Prostate gland (tissue), 2 donors: ENCODE results near the gene COL5A1. TPM values are rescaled to one million over a fixed set of nuclear protein-coding genes. Genes with fewer than 3 reads are reported as not detected.

ENCODE experiments used
- DNase-seq: peaks from one replicate; pipeline ENCODE4 v3.0.0-alpha.2; 2019; ENCODE audit warnings: low spot score
- H3K27ac ChIP-seq, 2 donors: fragments of 200-600 bp; sonication (generic); 2 replicates each; pipeline ENCODE4 v1.5.1; 2017 to 2019
- H3K27me3 ChIP-seq: fragments of 200-600 bp; sonication (generic); replicated peaks from 2 replicates; pipeline ENCODE4 v1.5.1; 2019; ENCODE audit not compliant: insufficient read depth
- H3K36me3 ChIP-seq, 2 donors: fragments of 200-600 bp; sonication (generic); 1 replicate in 1 of 2; 2 replicates in 1 of 2; pipeline versions ENCODE4 v1.5.1 to v1.8.1; 2017 to 2019
- H3K4me1 ChIP-seq: fragments of 200-600 bp; sonication (generic); replicated peaks from 2 replicates; pipeline ENCODE4 v1.5.1; 2019
- H3K4me3 ChIP-seq, 2 donors: fragments of 200-600 bp; sonication (generic); 2 replicates each; pipeline ENCODE4 v1.5.1; 2017 to 2019
- H3K9me3 ChIP-seq: fragments of 200-600 bp; sonication (generic); 2 replicates; pipeline ENCODE4 v1.5.1; 2017
- POLR2A ChIP-seq: fragments of 450-650 bp; IDR thresholded peaks from one replicate; pipeline ENCODE4 v1.6.1; 2016; ENCODE audit warnings: antibody characterized with exemption, mild to moderate bottlenecking
- POLR2AphosphoS5 ChIP-seq: sonication (generic); formaldehyde crosslinking; IDR thresholded peaks from one replicate; pipeline ENCODE4 v1.6.1; 2017; ENCODE audit warnings: antibody characterized with exemption
- WGBS: methylation state at CpG from one replicate; pipeline ENCODE4 v1.1.5; 2018; 5-methylcytosine and 5-hydroxymethylcytosine counted together
- intact Hi-C: fragments of 100-400 bp; cut with DNase I; formaldehyde crosslinking; loops from one replicate; pipeline ENCODE4 v1.14.2; 2022
- total RNA-seq, 2 donors: library from RNA; depleted of rRNA; stranded (reverse); fragments of >200 nt; gene quantifications; one replicate each; pipeline ENCODE4 v1.1.0, GENCODE V29; 2016
- TF ChIP-seq, protein P1 (sequence below), 4 experiments: fragments of 200-600 bp in 2 of 4; fragments of 450-650 bp in 2 of 4; sonication (generic) in 2 of 4; IDR thresholded peaks; 1 replicate in 3 of 4; 2 replicates in 1 of 4; pipeline ENCODE4 v1.5.1; 2016 to 2019; ENCODE audit warnings: antibody characterized with exemption in 4 of 4, mild to moderate bottlenecking in 2 of 4, moderate library complexity in 2 of 4

COL5A1 gene
- total RNA-seq, 2 donors from 2014 or later, result 16.9 to 36.0 TPM

- Histone ChIP-seq H3K36me3 (no peaks in the 10 kb centered on the region), H3K9me3 (no peaks in the 10 kb centered on the region), H3K27me3 (no peaks in the 10 kb centered on the region), H3K4me3 (no peak overlapping the region), H3K4me1 (no peaks in the 10 kb centered on the region), H3K27ac (no peak overlapping the region)
- TF ChIP-seq, protein P1, sequence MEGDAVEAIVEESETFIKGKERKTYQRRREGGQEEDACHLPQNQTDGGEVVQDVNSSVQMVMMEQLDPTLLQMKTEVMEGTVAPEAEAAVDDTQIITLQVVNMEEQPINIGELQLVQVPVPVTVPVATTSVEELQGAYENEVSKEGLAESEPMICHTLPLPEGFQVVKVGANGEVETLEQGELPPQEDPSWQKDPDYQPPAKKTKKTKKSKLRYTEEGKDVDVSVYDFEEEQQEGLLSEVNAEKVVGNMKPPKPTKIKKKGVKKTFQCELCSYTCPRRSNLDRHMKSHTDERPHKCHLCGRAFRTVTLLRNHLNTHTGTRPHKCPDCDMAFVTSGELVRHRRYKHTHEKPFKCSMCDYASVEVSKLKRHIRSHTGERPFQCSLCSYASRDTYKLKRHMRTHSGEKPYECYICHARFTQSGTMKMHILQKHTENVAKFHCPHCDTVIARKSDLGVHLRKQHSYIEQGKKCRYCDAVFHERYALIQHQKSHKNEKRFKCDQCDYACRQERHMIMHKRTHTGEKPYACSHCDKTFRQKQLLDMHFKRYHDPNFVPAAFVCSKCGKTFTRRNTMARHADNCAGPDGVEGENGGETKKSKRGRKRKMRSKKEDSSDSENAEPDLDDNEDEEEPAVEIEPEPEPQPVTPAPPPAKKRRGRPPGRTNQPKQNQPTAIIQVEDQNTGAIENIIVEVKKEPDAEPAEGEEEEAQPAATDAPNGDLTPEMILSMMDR (IDR thresholded peaks at IDR 0.05), result no peak
- TF ChIP-seq POLR2AphosphoS5 (no peak), POLR2A (no peak)
- WGBS, result 84% methylated on average over 20 of the region's 20 CpGs
- intact Hi-C loops, result no loop called here
- DNase-seq, result no peak
Observed at GRCh38 chr9:134794663-134795370, 153.2 kb downstream of the COL5A1 start.

DNA sequence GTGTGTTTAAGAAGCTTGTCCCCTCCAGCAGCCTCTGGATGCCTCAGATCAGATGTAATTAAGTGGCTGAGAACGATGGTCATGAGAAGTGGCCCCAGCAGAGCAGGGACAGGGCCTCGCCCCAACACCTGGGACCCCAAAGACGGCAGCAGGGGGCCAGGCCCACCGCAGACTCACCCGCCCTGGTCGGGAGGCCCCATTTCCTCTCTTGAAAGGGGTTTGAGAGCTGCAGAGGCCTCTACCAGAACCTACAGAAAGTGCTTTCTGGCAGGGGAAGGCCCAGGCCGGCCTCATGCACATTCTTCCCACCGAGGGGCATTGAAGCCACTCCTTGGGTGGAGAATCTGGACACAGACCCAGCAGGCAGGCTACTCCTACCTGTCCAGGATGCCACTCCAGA is 153.8 kb downstream of the COL5A1 start:
- WGBS, result 78% methylated on average over 8 of the region's 8 CpGs
- H3K36me3 ChIP-seq, result no peaks in the 10 kb centered on the region
- no peaks in the 10 kb centered on the region for H3K27me3 ChIP-seq
- TF ChIP-seq POLR2A, result no peak
- TF ChIP-seq, protein P1 (IDR thresholded peaks at IDR 0.05), result no peak
- no peak for TF ChIP-seq POLR2AphosphoS5
- no peak overlapping the region for H3K27ac ChIP-seq
- H3K4me1 ChIP-seq, result no peaks in the 10 kb centered on the region
- no peak overlapping the region for H3K4me3 ChIP-seq
- H3K9me3 ChIP-seq, result no peaks in the 10 kb centered on the region
- DNase-seq, result no peak
- intact Hi-C loops, result no loop called here

GRCh38 chr9:134796882-134797281 is 155.3 kb downstream of the COL5A1 start:
- 81% methylated on average over 10 of the region's 10 CpGs for WGBS
- intact Hi-C loops, result no loop called here
- DNase-seq, result no peak
- Histone ChIP-seq H3K4me1 (no peaks in the 10 kb centered on the region), H3K4me3 (no peak overlapping the region), H3K36me3 (no peaks in the 10 kb centered on the region), H3K9me3 (no peaks in the 10 kb centered on the region), H3K27ac (no peak overlapping the region), H3K27me3 (no peaks in the 10 kb centered on the region)
- TF ChIP-seq POLR2AphosphoS5 (no peak), POLR2A (no peak)
- TF ChIP-seq, protein P1 (IDR thresholded peaks at IDR 0.05), result no peak

GRCh38 chr9:134800791-134801339 is 159.3 kb downstream of the COL5A1 start:
- Histone ChIP-seq H3K4me1 (no peaks in the 10 kb centered on the region), H3K9me3 (no peaks in the 10 kb centered on the region), H3K36me3 (no peaks in the 10 kb centered on the region), H3K27me3 (no peaks in the 10 kb centered on the region), H3K4me3 (no peak overlapping the region), H3K27ac (no peak overlapping the region)
- TF ChIP-seq, protein P1 (IDR thresholded peaks at IDR 0.05), result no peak
- no peak for DNase-seq
- intact Hi-C loops, result no loop called here
- WGBS, result 66% methylated on average over 25 of the region's 25 CpGs

DNA sequence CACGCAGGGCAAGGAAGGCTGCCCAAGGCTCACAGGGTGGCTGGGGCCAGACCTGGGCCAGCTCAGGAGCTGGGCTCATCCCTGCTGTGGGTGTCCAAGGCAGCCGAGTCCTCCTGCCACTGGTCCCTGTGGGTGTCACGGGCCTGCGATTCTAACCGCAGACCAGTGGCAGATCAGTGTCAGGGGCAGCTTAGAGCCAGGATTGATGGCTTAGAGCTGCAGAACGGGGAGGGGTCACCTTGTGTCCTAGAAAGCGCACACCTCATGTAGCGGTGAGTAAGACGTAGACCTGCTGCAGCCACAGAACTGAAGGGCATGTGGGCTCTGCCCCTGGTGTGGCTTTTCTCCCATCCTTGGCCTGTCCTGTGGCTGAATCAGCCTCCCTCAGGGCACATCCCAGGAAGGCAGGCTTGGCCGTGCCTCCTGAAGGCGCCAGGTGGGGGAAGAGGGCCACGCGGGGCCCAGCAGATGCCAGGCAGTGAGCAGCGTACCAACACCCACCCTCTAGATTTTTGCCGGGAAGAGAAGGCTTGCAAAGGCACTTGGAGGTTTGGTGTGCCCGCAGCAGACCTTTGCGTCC is 160.7 kb downstream of the COL5A1 start:
- no peaks in the 10 kb centered on the region for H3K4me1 ChIP-seq
- TF ChIP-seq POLR2AphosphoS5 (no peak), POLR2A (no peak)
- TF ChIP-seq, protein P1 (IDR thresholded peaks at IDR 0.05), result no peak
- WGBS, result 79% methylated on average over 8 of the region's 17 CpGs
- H3K4me3 ChIP-seq, result no peak overlapping the region
- no peaks in the 10 kb centered on the region for H3K36me3 ChIP-seq
- DNase-seq, result no peak
- H3K27me3 ChIP-seq, result no peaks in the 10 kb centered on the region
- no peak overlapping the region for H3K27ac ChIP-seq
- no peaks in the 10 kb centered on the region for H3K9me3 ChIP-seq
- intact Hi-C loops, result no loop called here
